Measurements from ENCODE around the gene ZSCAN4.

GRCh38 chr19:57687363-57688010, 18.8 kb downstream of the ZSCAN4 start:
- TF ChIP-seq CTCF (IDR thresholded peaks at IDR 0.05; ENCODE audit: poor library complexity) (no peak), EZH2 (IDR thresholded peaks at IDR 0.05; ENCODE audit: borderline replicate concordance) (no peak)
